Peyer's patch (tissue), 4 donors: ENCODE measurements around the gene D2HGDH. TPM values are rescaled to one million over a fixed set of nuclear protein-coding genes. Genes with fewer than 3 reads are reported as not detected.

Experiments used
- DNase-seq, 3 donors: peaks; one replicate each; pipeline ENCODE4 v3.0.0-alpha.2; 2017 to 2019
- H3K27ac ChIP-seq, 4 donors: fragments of 200-600 bp; sonication (generic); one replicate each; pipeline ENCODE4 v1.5.1; 2016 to 2019
- H3K27me3 ChIP-seq, 2 donors: fragments of 200-600 bp; sonication (generic); one replicate each; pipeline ENCODE4 v1.5.1; 2019
- H3K36me3 ChIP-seq, 3 donors: fragments of 200-600 bp; sonication (generic); one replicate each; pipeline ENCODE4 v1.5.1; 2016 to 2019
- H3K4me1 ChIP-seq, 4 donors: fragments of 200-600 bp; sonication (generic); one replicate each; pipeline ENCODE4 v1.5.1; 2016 to 2019
- H3K4me3 ChIP-seq, 4 donors: fragments of 200-600 bp; sonication (generic); 1 replicate in 3 of 4; 2 replicates in 1 of 4; pipeline ENCODE4 v1.5.1; 2016 to 2019; ENCODE audit warnings: mild to moderate bottlenecking in 1 of 4
- H3K9me3 ChIP-seq, 4 donors: fragments of 200-600 bp; sonication (generic); one replicate each; pipeline ENCODE4 v1.5.1; 2016 to 2019; ENCODE audit warnings: mild to moderate bottlenecking in 1 of 4
- POLR2A ChIP-seq, 2 donors: fragments of 450-650 bp; IDR thresholded peaks; one replicate each; pipeline ENCODE4 v1.5.1; 2017; ENCODE audit warnings: antibody characterized with exemption in 2 of 2, mild to moderate bottlenecking in 2 of 2, moderate library complexity in 2 of 2
- total RNA-seq, 4 donors: library from RNA; depleted of rRNA; stranded (reverse); fragments of >200 nt; gene quantifications; one replicate each; pipeline ENCODE4 v1.1.0, GENCODE V29; 2016
- TF ChIP-seq, protein P1 (sequence below), 6 experiments: fragments of 450-650 bp in 4 of 6; fragments of 200-600 bp in 2 of 6; sonication (generic) in 1 of 6; IDR thresholded peaks; one replicate each; pipeline ENCODE4 v1.5.1; 2017 to 2019; ENCODE audit warnings: antibody characterized with exemption in 6 of 6, mild to moderate bottlenecking in 3 of 6, moderate library complexity in 1 of 6

The D2HGDH gene
- total RNA-seq, 4 donors from 2014 or later: 36.4 to 122 (median 77.7) TPM

DNA sequence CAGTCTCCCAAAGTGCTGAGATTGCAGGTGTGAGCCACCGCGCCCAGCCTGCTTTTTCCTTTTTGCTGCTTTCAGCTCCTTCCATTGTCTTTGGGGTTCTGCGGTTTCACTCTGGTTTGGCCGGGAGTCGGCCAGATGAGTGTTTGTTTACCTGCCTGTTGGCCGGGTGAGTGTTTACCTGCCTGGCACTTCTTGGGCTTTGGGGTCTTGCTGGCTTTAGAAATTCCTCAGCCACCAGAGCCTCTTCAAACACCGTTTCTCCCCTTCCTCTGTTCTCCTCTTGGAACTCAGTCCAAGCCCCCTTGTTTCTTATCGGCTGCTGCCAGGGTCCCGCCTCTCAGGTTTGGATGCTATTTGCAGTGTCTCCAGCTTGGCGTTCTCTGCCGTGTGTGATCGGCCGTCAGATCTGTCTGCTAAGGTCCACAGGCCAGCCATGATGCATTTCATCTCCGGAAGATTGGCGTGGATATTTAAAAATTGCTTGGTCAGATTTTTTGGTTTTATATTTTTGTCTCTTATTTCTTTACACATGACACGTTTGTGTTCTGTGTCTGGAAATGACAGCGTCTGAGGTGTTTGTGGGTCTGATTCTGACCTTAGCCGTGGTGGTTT, 28.0 kb downstream of the D2HGDH start:
- DNase-seq: peak in 1 of 3 donors; percentile 53
- TF ChIP-seq, protein P1, sequence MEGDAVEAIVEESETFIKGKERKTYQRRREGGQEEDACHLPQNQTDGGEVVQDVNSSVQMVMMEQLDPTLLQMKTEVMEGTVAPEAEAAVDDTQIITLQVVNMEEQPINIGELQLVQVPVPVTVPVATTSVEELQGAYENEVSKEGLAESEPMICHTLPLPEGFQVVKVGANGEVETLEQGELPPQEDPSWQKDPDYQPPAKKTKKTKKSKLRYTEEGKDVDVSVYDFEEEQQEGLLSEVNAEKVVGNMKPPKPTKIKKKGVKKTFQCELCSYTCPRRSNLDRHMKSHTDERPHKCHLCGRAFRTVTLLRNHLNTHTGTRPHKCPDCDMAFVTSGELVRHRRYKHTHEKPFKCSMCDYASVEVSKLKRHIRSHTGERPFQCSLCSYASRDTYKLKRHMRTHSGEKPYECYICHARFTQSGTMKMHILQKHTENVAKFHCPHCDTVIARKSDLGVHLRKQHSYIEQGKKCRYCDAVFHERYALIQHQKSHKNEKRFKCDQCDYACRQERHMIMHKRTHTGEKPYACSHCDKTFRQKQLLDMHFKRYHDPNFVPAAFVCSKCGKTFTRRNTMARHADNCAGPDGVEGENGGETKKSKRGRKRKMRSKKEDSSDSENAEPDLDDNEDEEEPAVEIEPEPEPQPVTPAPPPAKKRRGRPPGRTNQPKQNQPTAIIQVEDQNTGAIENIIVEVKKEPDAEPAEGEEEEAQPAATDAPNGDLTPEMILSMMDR (IDR thresholded peaks at IDR 0.05): no peak
- no peak for TF ChIP-seq POLR2A (IDR thresholded peaks at IDR 0.05)
- Histone ChIP-seq H3K4me3 (no peak overlapping the region), H3K27ac (peak overlapping the region in 3 of 4 donors; percentile 44 to 58 (median 54)), H3K27me3 (no peaks in the 10 kb centered on the region), H3K9me3 (no peaks in the 10 kb centered on the region), H3K36me3 (peaks cover 0 to 16% (median 0%) of the 10 kb centered on the region in 3 donors), H3K4me1 (no peaks in the 10 kb centered on the region)

DNA sequence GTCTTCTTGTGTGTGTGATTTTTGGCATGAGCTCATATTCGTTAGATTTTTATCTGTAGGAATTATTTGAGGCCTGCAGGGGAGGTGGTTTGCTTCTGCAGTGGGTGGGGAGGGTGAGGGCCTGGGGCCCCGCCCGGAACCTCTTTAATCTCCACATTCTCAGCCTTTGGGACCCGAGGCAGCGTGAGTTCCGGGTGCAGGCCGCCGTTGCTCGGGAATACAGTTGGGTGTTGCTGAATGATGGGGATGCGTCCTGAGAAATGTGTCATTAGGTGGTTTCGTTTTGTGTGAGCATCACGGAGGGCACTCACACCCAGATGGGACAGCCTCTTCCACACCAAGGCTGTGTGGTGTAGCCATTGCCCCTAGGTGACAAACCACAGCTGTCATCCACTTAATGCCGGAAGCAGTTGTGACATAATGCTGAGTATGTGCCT, 28.5 kb downstream of the D2HGDH start:
- no peaks in the 10 kb centered on the region for H3K4me1 ChIP-seq
- H3K27me3 ChIP-seq: no peaks in the 10 kb centered on the region
- H3K9me3 ChIP-seq: no peaks in the 10 kb centered on the region
- peak overlapping the region in 3 of 4 donors; percentile 44 to 58 (median 54) for H3K27ac ChIP-seq
- peak; percentile 41 to 78 (median 54) for DNase-seq
- no peak for TF ChIP-seq POLR2A (IDR thresholded peaks at IDR 0.05)
- TF ChIP-seq, protein P1 (IDR thresholded peaks at IDR 0.05): no peak
- H3K4me3 ChIP-seq: peak overlapping the region in 1 of 4 donors; percentile 27
- peaks cover 0 to 16% (median 0%) of the 10 kb centered on the region in 3 donors for H3K36me3 ChIP-seq

DNA sequence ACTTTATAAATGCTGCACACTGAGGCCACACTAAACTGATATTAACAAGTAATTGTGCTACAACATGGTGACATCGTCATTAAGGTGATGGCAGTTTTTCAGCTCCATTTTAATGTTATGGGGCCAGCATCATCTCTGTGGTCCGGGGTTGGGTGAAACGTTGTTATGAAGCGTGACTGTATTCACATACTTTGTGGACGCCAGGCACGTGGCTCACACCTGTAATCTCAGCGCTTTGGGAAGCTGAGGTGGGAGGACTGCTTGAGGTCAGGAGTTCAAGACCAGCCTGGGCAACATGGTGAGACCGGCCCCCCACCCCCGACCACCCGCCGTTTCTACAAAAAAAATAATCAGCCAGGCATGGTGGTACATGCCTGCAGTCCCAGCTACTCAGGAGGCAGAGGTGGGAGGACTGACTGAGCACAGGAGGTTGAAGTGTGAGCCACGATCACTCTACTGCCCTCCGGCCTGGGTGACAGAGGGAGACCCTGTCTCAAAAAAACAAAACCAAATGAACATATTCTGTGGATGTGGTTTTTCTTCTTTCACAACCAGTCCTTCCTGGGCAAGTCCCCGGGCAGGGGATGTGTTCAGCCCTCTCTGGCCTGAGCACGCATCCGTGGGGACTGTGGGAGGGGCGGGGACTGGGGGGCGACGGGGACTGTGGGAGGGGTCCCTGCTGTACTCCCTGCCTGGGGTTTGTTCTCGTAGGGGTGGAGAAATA, 29.3 kb downstream of the D2HGDH start:
- Histone ChIP-seq H3K36me3 (peaks cover 0 to 16% (median 0%) of the 10 kb centered on the region in 3 donors), H3K27me3 (no peaks in the 10 kb centered on the region), H3K4me1 (no peaks in the 10 kb centered on the region), H3K27ac (peak overlapping the region in 2 of 4 donors; percentile 25 to 44), H3K9me3 (no peaks in the 10 kb centered on the region), H3K4me3 (no peak overlapping the region)
- peak in 1 of 3 donors; percentile 36 for DNase-seq
- TF ChIP-seq POLR2A (IDR thresholded peaks at IDR 0.05): no peak
- TF ChIP-seq, protein P1 (IDR thresholded peaks at IDR 0.05): no peak

DNA sequence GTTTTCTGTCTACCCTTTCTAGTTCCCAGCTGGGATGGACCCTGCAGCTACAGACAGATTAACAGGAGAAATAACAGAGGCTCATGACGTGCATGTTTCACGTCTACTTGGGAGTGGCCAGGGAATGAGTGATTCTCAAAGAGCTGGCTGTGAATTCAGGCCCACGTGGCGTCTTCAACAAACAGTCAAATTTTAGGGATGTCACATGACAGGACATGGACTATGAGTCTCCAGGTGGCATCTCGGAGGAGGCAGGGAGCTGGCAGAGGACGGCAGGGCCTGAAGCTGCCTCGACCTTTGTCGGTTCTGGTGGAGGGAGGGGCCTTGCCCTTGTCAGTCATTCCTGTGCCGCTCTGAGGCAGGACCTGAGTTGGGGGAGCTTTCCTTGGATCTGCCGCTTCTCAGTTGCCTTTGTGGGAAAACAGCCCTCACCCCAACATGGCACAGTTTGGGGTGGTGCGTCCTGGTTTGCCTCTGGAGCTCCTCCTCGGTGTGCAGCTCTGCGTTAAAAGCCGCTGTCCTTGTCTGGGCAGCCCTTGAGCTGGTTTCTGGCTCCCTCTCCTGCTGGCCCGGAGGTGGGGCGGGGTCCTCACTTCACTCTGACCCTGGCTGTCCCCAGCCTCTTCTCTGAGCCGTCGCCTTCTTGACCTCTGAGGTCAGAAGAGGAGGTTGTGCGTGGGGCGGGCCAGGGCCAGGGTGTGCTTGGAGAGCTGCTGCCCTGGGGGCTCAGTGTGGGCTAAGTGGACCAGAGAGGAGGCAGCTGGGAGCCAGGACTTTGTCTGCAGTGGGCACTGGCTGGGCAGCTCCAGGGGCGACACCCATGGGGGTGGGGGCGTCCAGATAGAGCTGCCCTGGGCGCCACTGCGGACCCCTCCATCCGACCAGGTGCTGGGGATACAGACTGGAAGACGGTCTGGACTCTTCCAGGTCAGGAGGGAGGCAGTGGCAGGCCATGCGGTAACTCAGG, 30.1 kb downstream of the D2HGDH start:
- H3K27ac ChIP-seq: no peak overlapping the region
- TF ChIP-seq, protein P1 (IDR thresholded peaks at IDR 0.05): no peak
- no peak for TF ChIP-seq POLR2A (IDR thresholded peaks at IDR 0.05)
- H3K4me3 ChIP-seq: no peak overlapping the region
- H3K9me3 ChIP-seq: no peaks in the 10 kb centered on the region
- peak in 2 of 3 donors; percentile 39 to 44 for DNase-seq
- peaks cover 0 to 14% (median 0%) of the 10 kb centered on the region in 3 donors for H3K36me3 ChIP-seq
- no peaks in the 10 kb centered on the region for H3K27me3 ChIP-seq
- no peaks in the 10 kb centered on the region for H3K4me1 ChIP-seq
